Measurements from ENCODE around the gene THSD7B.

THSD7B gene

GRCh38 chr2:137036619-137037018 is 271.3 kb downstream of the THSD7B start:
- no peak overlapping the region for H3K4me2 ChIP-seq (ENCODE audit: low read length)
- no peaks in the 10 kb centered on the region for H3F3A ChIP-seq (ENCODE audit: control insufficient read depth, insufficient read depth)
- H3K4me1 ChIP-seq (ENCODE audit: control insufficient read depth, low read length): no peaks in the 10 kb centered on the region
- H3K9me2 ChIP-seq (replicated peaks; ENCODE audit: control insufficient read depth, low read length): no peaks in the 10 kb centered on the region
- no peak overlapping the region for H3K27ac ChIP-seq (ENCODE audit: low read depth, low read length)
- no peak overlapping the region for H3K4me3 ChIP-seq (ENCODE audit: low read length)
- H3K9me3 ChIP-seq (ENCODE audit: control insufficient read depth, insufficient read depth, low read length): no peaks in the 10 kb centered on the region
- H3K79me2 ChIP-seq (ENCODE audit: control insufficient read depth, low read length): no peaks in the 10 kb centered on the region
- H3K36me3 ChIP-seq (ENCODE audit: control insufficient read depth, low read length): no peaks in the 10 kb centered on the region
- no peaks in the 10 kb centered on the region for H3K27me3 ChIP-seq (ENCODE audit: control insufficient read depth, low read length)
- TF ChIP-seq EZH2phosphoT487 (IDR thresholded peaks at IDR 0.05; ENCODE audit: borderline replicate concordance, low read length) (no peak), CTCF (IDR thresholded peaks at IDR 0.05; ENCODE audit: low read depth, low read length, poor library complexity, severe bottlenecking) (no peak)
- no peaks in the 10 kb centered on the region for H4K20me1 ChIP-seq (ENCODE audit: control insufficient read depth, insufficient read depth, low read depth, low read length)

- no peaks in the 10 kb centered on the region for H3K79me2 ChIP-seq (ENCODE audit: control insufficient read depth, low read length)
- no peak overlapping the region for H3K4me3 ChIP-seq (ENCODE audit: low read length)
- no peaks in the 10 kb centered on the region for H4K20me1 ChIP-seq (ENCODE audit: control insufficient read depth, insufficient read depth, low read depth, low read length)
- no peaks in the 10 kb centered on the region for H3K4me1 ChIP-seq (ENCODE audit: control insufficient read depth, low read length)
- TF ChIP-seq EZH2phosphoT487 (IDR thresholded peaks at IDR 0.05; ENCODE audit: borderline replicate concordance, low read length) (no peak), CTCF (IDR thresholded peaks at IDR 0.05; ENCODE audit: low read depth, low read length, poor library complexity, severe bottlenecking) (no peak)
- H3K27ac ChIP-seq (ENCODE audit: low read depth, low read length): no peak overlapping the region
- H3K4me2 ChIP-seq (ENCODE audit: low read length): no peak overlapping the region
- no peaks in the 10 kb centered on the region for H3F3A ChIP-seq (ENCODE audit: control insufficient read depth, insufficient read depth)
- H3K9me2 ChIP-seq (replicated peaks; ENCODE audit: control insufficient read depth, low read length): no peaks in the 10 kb centered on the region
- no peaks in the 10 kb centered on the region for H3K36me3 ChIP-seq (ENCODE audit: control insufficient read depth, low read length)
- H3K9me3 ChIP-seq (ENCODE audit: control insufficient read depth, insufficient read depth, low read length): no peaks in the 10 kb centered on the region
- no peaks in the 10 kb centered on the region for H3K27me3 ChIP-seq (ENCODE audit: control insufficient read depth, low read length)
Observed at GRCh38 chr2:137039482-137040152, 274.3 kb downstream of the THSD7B start.

GRCh38 chr2:137047369-137047768 is 282.0 kb downstream of the THSD7B start:
- Histone ChIP-seq H3K4me3 (ENCODE audit: low read length) (no peak overlapping the region), H3K27ac (ENCODE audit: low read depth, low read length) (no peak overlapping the region)

More at GRCh38 chr2:137047369-137047768, 282.0 kb downstream of the THSD7B start:
- Histone ChIP-seq H4K20me1 (ENCODE audit: control insufficient read depth, insufficient read depth, low read depth, low read length) (no peaks in the 10 kb centered on the region), H3K4me2 (ENCODE audit: low read length) (no peak overlapping the region), H3K27me3 (ENCODE audit: control insufficient read depth, low read length) (no peaks in the 10 kb centered on the region), H3K9me3 (ENCODE audit: control insufficient read depth, insufficient read depth, low read length) (no peaks in the 10 kb centered on the region), H3K4me1 (ENCODE audit: control insufficient read depth, low read length) (no peaks in the 10 kb centered on the region), H3K9me2 (replicated peaks; ENCODE audit: control insufficient read depth, low read length) (no peaks in the 10 kb centered on the region), H3K79me2 (ENCODE audit: control insufficient read depth, low read length) (no peaks in the 10 kb centered on the region), H3K36me3 (ENCODE audit: control insufficient read depth, low read length) (no peaks in the 10 kb centered on the region), H3F3A (ENCODE audit: control insufficient read depth, insufficient read depth) (no peaks in the 10 kb centered on the region)
- TF ChIP-seq CTCF (IDR thresholded peaks at IDR 0.05; ENCODE audit: low read depth, low read length, poor library complexity, severe bottlenecking) (no peak), EZH2phosphoT487 (IDR thresholded peaks at IDR 0.05; ENCODE audit: borderline replicate concordance, low read length) (no peak)

Data from DOHH2 (cell line).